WTC11 (cell line): ENCODE measurements around the gene CCDC8. TPM values are rescaled to one million over a fixed set of nuclear protein-coding genes. Genes with fewer than 3 reads are reported as not detected.

Experiments
- ATF1 ChIP-seq: sonication (generic); formaldehyde crosslinking; IDR thresholded peaks from 2 replicates; pipeline ENCODE4 v1.8.1; 2023; ENCODE audit warnings: mild to moderate bottlenecking, moderate library complexity, missing genetic modification reagents
- CBFB ChIP-seq: sonication (generic); formaldehyde crosslinking; IDR thresholded peaks from 2 replicates; pipeline ENCODE4 v1.8.1; 2022; ENCODE audit warnings: mild to moderate bottlenecking, low read depth, missing genetic modification reagents
- ELF4 ChIP-seq: sonication (generic); formaldehyde crosslinking; IDR thresholded peaks from 2 replicates; pipeline ENCODE4 v1.8.1; 2022; ENCODE audit warnings: low read depth, mild to moderate bottlenecking, moderate library complexity, missing genetic modification reagents
- ETV6 ChIP-seq: sonication (generic); formaldehyde crosslinking; IDR thresholded peaks from 2 replicates; pipeline ENCODE4 v1.8.1; 2022; ENCODE audit warnings: mild to moderate bottlenecking, missing genetic modification reagents
- GRHL2 ChIP-seq: fragments of 250-450 bp; sonication (Bioruptor Pico); IDR thresholded peaks from 2 replicates; pipeline ENCODE4 v1.8.0; 2022; ENCODE audit warnings: mild to moderate bottlenecking, moderate library complexity; ENCODE audit not compliant: insufficient replicate concordance, severe bottlenecking
- GTF2I ChIP-seq: fragments of 250-450 bp; sonication (Bioruptor Pico); conservative IDR thresholded peaks from 2 replicates; pipeline ENCODE4 v1.4.0; 2021; ENCODE audit warnings: mild to moderate bottlenecking
- NFATC4 ChIP-seq: fragments of 250-450 bp; sonication (Bioruptor Pico); IDR thresholded peaks from 2 replicates; pipeline ENCODE4 v1.9.0; 2021; ENCODE audit warnings: mild to moderate bottlenecking
- NR1H2 ChIP-seq: sonication (generic); formaldehyde crosslinking; IDR thresholded peaks from 2 replicates; pipeline ENCODE4 v1.9.0; 2021; ENCODE audit warnings: mild to moderate bottlenecking, moderate library complexity, missing genetic modification reagents
- NR2C2 ChIP-seq: sonication (generic); formaldehyde crosslinking; IDR thresholded peaks from 2 replicates; pipeline ENCODE4 v1.8.0; 2022; ENCODE audit warnings: mild to moderate bottlenecking, missing genetic modification reagents
- SMAD3 ChIP-seq: sonication (generic); formaldehyde crosslinking; IDR thresholded peaks from 2 replicates; pipeline ENCODE4 v1.8.0; 2022; ENCODE audit warnings: missing genetic modification reagents, mild to moderate bottlenecking, borderline replicate concordance
- SP1 ChIP-seq: sonication (generic); formaldehyde crosslinking; conservative IDR thresholded peaks from 2 replicates; pipeline ENCODE4 v1.8.1; 2022; ENCODE audit warnings: missing genetic modification reagents
- TCF7 ChIP-seq: sonication (generic); formaldehyde crosslinking; IDR thresholded peaks from 2 replicates; pipeline ENCODE4 v1.8.0; 2022; ENCODE audit warnings: mild to moderate bottlenecking, low read depth, missing genetic modification reagents, moderate library complexity
- ZNF232 ChIP-seq: sonication (generic); formaldehyde crosslinking; IDR thresholded peaks from 2 replicates; pipeline ENCODE4 v1.8.0; 2022; ENCODE audit warnings: mild to moderate bottlenecking, missing genetic modification reagents
- ZNF416 ChIP-seq: fragments of 250-450 bp; sonication (Bioruptor Pico); IDR thresholded peaks from 2 replicates; pipeline ENCODE4 v1.9.0; 2021; ENCODE audit warnings: mild to moderate bottlenecking, inconsistent platforms
- total RNA-seq: library from RNA; stranded (reverse); gene quantifications from 3 replicates; pipeline ENCODE4 v1.2.3, GENCODE V29; 2021
- TF ChIP-seq, protein P1 (sequence below): sonication (generic); formaldehyde crosslinking; IDR thresholded peaks from 2 replicates; pipeline ENCODE4 v1.8.0; 2023; ENCODE audit warnings: missing genetic modification reagents, mild to moderate bottlenecking, borderline replicate concordance
- TF ChIP-seq, protein P2 (sequence below): fragments of 250-450 bp; sonication (Bioruptor Pico); IDR thresholded peaks from 2 replicates; pipeline ENCODE4 v1.9.0; 2021; ENCODE audit warnings: mild to moderate bottlenecking
- TF ChIP-seq, protein P3 (sequence below): sonication (generic); formaldehyde crosslinking; IDR thresholded peaks from 2 replicates; pipeline ENCODE4 v1.8.1; 2023; ENCODE audit warnings: mild to moderate bottlenecking, missing genetic modification reagents, moderate library complexity
- TF ChIP-seq, protein P4 (sequence below): sonication (generic); formaldehyde crosslinking; IDR thresholded peaks from 2 replicates; pipeline ENCODE4 v1.8.1; 2022; ENCODE audit warnings: mild to moderate bottlenecking, moderate library complexity, missing genetic modification reagents
- TF ChIP-seq, protein P5 (sequence below): fragments of 250-450 bp; sonication (Bioruptor Pico); IDR thresholded peaks from 2 replicates; pipeline ENCODE4 v1.9.0; 2021; ENCODE audit warnings: mild to moderate bottlenecking
- TF ChIP-seq, protein P6 (sequence below): sonication (generic); formaldehyde crosslinking; IDR thresholded peaks from 2 replicates; pipeline ENCODE4 v1.8.0; 2022; ENCODE audit warnings: mild to moderate bottlenecking, missing genetic modification reagents
- TF ChIP-seq, protein P7 (sequence below): fragments of 200-600 bp; IDR thresholded peaks from 2 replicates; pipeline ENCODE4 v1.8.0; 2022; ENCODE audit warnings: antibody characterized with exemption
- TF ChIP-seq, protein P8 (sequence below): sonication (generic); formaldehyde crosslinking; IDR thresholded peaks from 2 replicates; pipeline ENCODE4 v1.8.0; 2022; ENCODE audit warnings: mild to moderate bottlenecking, missing genetic modification reagents
- TF ChIP-seq, protein P9 (sequence below): sonication (generic); formaldehyde crosslinking; IDR thresholded peaks from 2 replicates; pipeline ENCODE4 v1.8.0; 2023; ENCODE audit warnings: missing genetic modification reagents

The CCDC8 gene
- total RNA-seq, 1 experiment from 2014 or later = 25.7 TPM

DNA sequence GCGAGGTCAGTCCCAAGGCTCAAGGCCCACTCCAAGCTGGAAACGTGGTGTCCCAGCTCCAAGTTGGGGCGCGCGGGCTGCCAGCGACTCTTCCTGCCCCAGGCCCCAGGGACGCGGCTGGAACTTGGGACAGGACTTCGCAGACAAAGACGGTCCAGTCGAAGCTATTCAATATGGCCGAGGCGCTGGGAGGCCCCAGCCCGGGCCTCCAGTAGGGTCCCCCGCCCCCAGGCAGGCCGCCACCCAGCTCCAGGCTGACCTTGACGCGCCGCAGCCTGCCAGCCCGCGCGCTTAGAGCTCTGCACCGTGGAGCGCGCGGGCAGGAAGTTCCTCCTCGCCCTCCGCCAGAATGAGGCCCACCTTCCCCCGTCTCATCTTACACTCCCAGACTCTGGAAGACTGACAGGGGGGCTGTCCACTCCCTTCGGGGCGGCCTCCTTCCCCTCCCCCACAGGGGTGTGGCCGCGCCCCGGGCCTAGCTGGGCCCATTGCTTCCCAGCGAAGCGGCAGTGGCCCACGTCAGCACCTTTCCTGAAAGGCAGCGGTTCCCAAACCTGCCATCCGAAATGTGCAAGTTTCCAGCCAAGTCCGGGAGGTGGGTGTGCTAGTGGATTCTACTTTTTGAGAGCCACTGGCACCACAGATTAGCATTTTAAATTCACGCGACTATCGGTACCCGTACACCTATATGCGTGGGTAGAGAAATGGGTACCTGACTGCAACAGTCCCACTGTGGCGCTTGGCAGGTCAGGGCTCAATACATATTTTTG, at the start of gene CCDC8 (continued):
- TF ChIP-seq ELF4 (no peak), ZNF232 (no peak), SMAD3 (CRISPR knock-in tag) (no peak), ZNF416 (no peak), ATF1 (CRISPR knock-in tag) (no peak), CBFB (CRISPR knock-in tag) (no peak), SP1 (peak; percentile 88), ETV6 (CRISPR knock-in tag) (peak; percentile 60; the same call in 1 of the 2 replicates), NR2C2 (CRISPR knock-in tag) (no peak), GTF2I (CRISPR knock-in tag) (no peak), NFATC4 (no peak), GRHL2 (no peak), TCF7 (CRISPR knock-in tag) (no peak), NR1H2 (CRISPR knock-in tag) (no peak)
- TF ChIP-seq, protein P1, sequence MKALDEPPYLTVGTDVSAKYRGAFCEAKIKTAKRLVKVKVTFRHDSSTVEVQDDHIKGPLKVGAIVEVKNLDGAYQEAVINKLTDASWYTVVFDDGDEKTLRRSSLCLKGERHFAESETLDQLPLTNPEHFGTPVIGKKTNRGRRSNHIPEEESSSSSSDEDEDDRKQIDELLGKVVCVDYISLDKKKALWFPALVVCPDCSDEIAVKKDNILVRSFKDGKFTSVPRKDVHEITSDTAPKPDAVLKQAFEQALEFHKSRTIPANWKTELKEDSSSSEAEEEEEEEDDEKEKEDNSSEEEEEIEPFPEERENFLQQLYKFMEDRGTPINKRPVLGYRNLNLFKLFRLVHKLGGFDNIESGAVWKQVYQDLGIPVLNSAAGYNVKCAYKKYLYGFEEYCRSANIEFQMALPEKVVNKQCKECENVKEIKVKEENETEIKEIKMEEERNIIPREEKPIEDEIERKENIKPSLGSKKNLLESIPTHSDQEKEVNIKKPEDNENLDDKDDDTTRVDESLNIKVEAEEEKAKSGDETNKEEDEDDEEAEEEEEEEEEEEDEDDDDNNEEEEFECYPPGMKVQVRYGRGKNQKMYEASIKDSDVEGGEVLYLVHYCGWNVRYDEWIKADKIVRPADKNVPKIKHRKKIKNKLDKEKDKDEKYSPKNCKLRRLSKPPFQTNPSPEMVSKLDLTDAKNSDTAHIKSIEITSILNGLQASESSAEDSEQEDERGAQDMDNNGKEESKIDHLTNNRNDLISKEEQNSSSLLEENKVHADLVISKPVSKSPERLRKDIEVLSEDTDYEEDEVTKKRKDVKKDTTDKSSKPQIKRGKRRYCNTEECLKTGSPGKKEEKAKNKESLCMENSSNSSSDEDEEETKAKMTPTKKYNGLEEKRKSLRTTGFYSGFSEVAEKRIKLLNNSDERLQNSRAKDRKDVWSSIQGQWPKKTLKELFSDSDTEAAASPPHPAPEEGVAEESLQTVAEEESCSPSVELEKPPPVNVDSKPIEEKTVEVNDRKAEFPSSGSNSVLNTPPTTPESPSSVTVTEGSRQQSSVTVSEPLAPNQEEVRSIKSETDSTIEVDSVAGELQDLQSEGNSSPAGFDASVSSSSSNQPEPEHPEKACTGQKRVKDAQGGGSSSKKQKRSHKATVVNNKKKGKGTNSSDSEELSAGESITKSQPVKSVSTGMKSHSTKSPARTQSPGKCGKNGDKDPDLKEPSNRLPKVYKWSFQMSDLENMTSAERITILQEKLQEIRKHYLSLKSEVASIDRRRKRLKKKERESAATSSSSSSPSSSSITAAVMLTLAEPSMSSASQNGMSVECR (CRISPR knock-in tag) = peak; percentile 76; the same call in 1 of the 2 replicates
- TF ChIP-seq, protein P2, sequence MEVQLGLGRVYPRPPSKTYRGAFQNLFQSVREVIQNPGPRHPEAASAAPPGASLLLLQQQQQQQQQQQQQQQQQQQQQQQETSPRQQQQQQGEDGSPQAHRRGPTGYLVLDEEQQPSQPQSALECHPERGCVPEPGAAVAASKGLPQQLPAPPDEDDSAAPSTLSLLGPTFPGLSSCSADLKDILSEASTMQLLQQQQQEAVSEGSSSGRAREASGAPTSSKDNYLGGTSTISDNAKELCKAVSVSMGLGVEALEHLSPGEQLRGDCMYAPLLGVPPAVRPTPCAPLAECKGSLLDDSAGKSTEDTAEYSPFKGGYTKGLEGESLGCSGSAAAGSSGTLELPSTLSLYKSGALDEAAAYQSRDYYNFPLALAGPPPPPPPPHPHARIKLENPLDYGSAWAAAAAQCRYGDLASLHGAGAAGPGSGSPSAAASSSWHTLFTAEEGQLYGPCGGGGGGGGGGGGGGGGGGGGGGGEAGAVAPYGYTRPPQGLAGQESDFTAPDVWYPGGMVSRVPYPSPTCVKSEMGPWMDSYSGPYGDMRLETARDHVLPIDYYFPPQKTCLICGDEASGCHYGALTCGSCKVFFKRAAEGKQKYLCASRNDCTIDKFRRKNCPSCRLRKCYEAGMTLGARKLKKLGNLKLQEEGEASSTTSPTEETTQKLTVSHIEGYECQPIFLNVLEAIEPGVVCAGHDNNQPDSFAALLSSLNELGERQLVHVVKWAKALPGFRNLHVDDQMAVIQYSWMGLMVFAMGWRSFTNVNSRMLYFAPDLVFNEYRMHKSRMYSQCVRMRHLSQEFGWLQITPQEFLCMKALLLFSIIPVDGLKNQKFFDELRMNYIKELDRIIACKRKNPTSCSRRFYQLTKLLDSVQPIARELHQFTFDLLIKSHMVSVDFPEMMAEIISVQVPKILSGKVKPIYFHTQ (CRISPR knock-in tag) = no peak
- TF ChIP-seq, protein P3, sequence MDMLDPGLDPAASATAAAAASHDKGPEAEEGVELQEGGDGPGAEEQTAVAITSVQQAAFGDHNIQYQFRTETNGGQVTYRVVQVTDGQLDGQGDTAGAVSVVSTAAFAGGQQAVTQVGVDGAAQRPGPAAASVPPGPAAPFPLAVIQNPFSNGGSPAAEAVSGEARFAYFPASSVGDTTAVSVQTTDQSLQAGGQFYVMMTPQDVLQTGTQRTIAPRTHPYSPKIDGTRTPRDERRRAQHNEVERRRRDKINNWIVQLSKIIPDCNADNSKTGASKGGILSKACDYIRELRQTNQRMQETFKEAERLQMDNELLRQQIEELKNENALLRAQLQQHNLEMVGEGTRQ = no peak; the same call in 1 of the 2 replicates
- TF ChIP-seq, protein P4, sequence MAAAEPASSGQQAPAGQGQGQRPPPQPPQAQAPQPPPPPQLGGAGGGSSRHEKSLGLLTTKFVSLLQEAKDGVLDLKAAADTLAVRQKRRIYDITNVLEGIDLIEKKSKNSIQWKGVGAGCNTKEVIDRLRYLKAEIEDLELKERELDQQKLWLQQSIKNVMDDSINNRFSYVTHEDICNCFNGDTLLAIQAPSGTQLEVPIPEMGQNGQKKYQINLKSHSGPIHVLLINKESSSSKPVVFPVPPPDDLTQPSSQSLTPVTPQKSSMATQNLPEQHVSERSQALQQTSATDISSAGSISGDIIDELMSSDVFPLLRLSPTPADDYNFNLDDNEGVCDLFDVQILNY = no peak
- TF ChIP-seq, protein P5, sequence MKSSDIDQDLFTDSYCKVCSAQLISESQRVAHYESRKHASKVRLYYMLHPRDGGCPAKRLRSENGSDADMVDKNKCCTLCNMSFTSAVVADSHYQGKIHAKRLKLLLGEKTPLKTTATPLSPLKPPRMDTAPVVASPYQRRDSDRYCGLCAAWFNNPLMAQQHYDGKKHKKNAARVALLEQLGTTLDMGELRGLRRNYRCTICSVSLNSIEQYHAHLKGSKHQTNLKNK = no peak
- TF ChIP-seq, protein P6, sequence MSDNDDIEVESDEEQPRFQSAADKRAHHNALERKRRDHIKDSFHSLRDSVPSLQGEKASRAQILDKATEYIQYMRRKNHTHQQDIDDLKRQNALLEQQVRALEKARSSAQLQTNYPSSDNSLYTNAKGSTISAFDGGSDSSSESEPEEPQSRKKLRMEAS (CRISPR knock-in tag) = peak; percentile 85
- TF ChIP-seq, protein P7, sequence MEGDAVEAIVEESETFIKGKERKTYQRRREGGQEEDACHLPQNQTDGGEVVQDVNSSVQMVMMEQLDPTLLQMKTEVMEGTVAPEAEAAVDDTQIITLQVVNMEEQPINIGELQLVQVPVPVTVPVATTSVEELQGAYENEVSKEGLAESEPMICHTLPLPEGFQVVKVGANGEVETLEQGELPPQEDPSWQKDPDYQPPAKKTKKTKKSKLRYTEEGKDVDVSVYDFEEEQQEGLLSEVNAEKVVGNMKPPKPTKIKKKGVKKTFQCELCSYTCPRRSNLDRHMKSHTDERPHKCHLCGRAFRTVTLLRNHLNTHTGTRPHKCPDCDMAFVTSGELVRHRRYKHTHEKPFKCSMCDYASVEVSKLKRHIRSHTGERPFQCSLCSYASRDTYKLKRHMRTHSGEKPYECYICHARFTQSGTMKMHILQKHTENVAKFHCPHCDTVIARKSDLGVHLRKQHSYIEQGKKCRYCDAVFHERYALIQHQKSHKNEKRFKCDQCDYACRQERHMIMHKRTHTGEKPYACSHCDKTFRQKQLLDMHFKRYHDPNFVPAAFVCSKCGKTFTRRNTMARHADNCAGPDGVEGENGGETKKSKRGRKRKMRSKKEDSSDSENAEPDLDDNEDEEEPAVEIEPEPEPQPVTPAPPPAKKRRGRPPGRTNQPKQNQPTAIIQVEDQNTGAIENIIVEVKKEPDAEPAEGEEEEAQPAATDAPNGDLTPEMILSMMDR = no peak
- TF ChIP-seq, protein P8, sequence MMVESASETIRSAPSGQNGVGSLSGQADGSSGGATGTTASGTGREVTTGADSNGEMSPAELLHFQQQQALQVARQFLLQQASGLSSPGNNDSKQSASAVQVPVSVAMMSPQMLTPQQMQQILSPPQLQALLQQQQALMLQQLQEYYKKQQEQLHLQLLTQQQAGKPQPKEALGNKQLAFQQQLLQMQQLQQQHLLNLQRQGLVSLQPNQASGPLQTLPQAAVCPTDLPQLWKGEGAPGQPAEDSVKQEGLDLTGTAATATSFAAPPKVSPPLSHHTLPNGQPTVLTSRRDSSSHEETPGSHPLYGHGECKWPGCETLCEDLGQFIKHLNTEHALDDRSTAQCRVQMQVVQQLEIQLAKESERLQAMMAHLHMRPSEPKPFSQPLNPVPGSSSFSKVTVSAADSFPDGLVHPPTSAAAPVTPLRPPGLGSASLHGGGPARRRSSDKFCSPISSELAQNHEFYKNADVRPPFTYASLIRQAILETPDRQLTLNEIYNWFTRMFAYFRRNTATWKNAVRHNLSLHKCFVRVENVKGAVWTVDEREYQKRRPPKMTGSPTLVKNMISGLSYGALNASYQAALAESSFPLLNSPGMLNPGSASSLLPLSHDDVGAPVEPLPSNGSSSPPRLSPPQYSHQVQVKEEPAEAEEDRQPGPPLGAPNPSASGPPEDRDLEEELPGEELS (CRISPR knock-in tag) = no peak; the same call in 1 of the 2 replicates
- TF ChIP-seq, protein P9, sequence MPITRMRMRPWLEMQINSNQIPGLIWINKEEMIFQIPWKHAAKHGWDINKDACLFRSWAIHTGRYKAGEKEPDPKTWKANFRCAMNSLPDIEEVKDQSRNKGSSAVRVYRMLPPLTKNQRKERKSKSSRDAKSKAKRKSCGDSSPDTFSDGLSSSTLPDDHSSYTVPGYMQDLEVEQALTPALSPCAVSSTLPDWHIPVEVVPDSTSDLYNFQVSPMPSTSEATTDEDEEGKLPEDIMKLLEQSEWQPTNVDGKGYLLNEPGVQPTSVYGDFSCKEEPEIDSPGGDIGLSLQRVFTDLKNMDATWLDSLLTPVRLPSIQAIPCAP (CRISPR knock-in tag) = no peak
